ENCODE data around the gene AK9. TPM values are rescaled to one million over a fixed set of nuclear protein-coding genes. Genes with fewer than 3 reads are reported as not detected.

AK9 gene
- total and polyA plus RNA-seq, 2 of the 8 experiments (the other 6 are each of a cell fraction or from before 2014, with no cell fraction given), result 1.8 to 2.2 TPM

GRCh38 chr6:109672175-109672574 is 18.8 kb downstream of the AK9 start (continued):
- TF ChIP-seq CHD7 (IDR thresholded peaks at IDR 0.05; ENCODE audit: insufficient replicate concordance, low read length) (no peak), SP1 (IDR thresholded peaks at IDR 0.05; ENCODE audit: low read depth, low read length) (no peak), SAP30 (IDR thresholded peaks at IDR 0.05; ENCODE audit: insufficient read depth, insufficient replicate concordance, low read length) (no peak), SUZ12 (IDR thresholded peaks at IDR 0.05; ENCODE audit: low read length) (no peak), RNF2 (IDR thresholded peaks at IDR 0.05; ENCODE audit: borderline replicate concordance, low read depth, low read length, missing control alignments, poor library complexity, severe bottlenecking) (no peak), CEBPB (IDR thresholded peaks at IDR 0.05; ENCODE audit: low read depth, low read length) (no peak), CTCF (IDR thresholded peaks at IDR 0.05; ENCODE audit: control extremely low read depth in 1 of 3, insufficient read depth in 1 of 3, low read depth in 1 of 3, low read length in 3 of 3) (no peak)
